ENCODE data around the gene AUTS2.

DNA sequence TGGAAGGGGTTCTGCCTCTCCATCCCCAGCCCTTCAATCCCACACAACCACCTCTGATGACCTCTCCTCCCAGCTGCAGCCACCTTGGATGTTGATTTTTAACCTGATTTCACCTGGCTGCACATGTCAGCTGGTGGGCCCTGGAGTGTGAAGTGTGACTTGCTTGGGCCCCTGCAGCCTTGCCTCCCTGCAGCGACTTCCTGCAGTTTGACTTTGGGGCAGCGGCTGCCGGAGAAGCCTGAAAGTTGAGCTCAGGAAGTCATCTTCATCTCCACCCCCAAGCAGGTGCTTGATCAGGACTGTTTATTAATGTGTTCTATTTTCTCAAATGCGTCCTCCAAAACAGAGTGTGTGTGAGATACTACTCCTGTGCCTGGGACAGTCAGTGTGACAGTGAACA is 858.4 kb downstream of the AUTS2 start:
- TF ChIP-seq, protein P1, sequence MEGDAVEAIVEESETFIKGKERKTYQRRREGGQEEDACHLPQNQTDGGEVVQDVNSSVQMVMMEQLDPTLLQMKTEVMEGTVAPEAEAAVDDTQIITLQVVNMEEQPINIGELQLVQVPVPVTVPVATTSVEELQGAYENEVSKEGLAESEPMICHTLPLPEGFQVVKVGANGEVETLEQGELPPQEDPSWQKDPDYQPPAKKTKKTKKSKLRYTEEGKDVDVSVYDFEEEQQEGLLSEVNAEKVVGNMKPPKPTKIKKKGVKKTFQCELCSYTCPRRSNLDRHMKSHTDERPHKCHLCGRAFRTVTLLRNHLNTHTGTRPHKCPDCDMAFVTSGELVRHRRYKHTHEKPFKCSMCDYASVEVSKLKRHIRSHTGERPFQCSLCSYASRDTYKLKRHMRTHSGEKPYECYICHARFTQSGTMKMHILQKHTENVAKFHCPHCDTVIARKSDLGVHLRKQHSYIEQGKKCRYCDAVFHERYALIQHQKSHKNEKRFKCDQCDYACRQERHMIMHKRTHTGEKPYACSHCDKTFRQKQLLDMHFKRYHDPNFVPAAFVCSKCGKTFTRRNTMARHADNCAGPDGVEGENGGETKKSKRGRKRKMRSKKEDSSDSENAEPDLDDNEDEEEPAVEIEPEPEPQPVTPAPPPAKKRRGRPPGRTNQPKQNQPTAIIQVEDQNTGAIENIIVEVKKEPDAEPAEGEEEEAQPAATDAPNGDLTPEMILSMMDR (IDR thresholded peaks at IDR 0.05), result no peak
- no peak for TF ChIP-seq POLR2A (IDR thresholded peaks at IDR 0.05)

Measured in breast epithelium (tissue), 3 donors.